PC-3 (cell line): ENCODE data around the gene CAND2. TPM values are rescaled to one million over a fixed set of nuclear protein-coding genes. Genes with fewer than 3 reads are reported as not detected.
"Not testable (repeated sequence)": the region's sequence is repeated elsewhere in the genome, so short reads cannot be mapped to it uniquely, and the experiment has no call there.

Experiments
- ATAC-seq: fragments of 200-7000 bp; cut with Tn5 transposase; 2 replicates; pipeline ENCODE4 v1.9.1; 2020; ENCODE audit warnings: mild to moderate bottlenecking, moderate library complexity
- BruUV-seq: library from RNA; stranded (reverse); fragments of 400-500 nt; replicated peaks from 2 replicates; lab custom pipeline; 2021; lab: Mats Ljungman, UMichigan
- CTCF ChIA-PET: fragments of 300-600 bp; sonication (Branson Sonifier 250); formaldehyde crosslinking; loops from one replicate; lab custom pipeline; 2022; ENCODE audit warnings: antibody characterized with exemption; lab: Charles Lee
- POLR2A ChIA-PET: fragments of 300-600 bp; sonication (Branson Sonifier 250); formaldehyde crosslinking; loops from one replicate; lab custom pipeline; 2022; ENCODE audit warnings: antibody characterized with exemption; ENCODE audit not compliant: unreplicated experiment; lab: Charles Lee
- DNase-seq: peaks from one replicate; pipeline ENCODE4 v3.0.0-alpha.2; 2015
- H2AFZ ChIP-seq: fragments of 300-600 bp; sonication (generic); 2 replicates; pipeline ENCODE4 v1.6.0; 2016; ENCODE audit warnings: antibody characterized with exemption, low read length
- H3F3A ChIP-seq: fragments of 300-600 bp; sonication (generic); one replicate; pipeline ENCODE4 v1.6.0; 2017; ENCODE audit warnings: antibody characterized with exemption, low read length, control low read depth, mild to moderate bottlenecking; ENCODE audit not compliant: unreplicated experiment
- H3K27ac ChIP-seq: fragments of 300-600 bp; sonication (generic); 2 replicates; pipeline ENCODE4 v1.5.1; 2016; ENCODE audit warnings: mild to moderate bottlenecking, low read length
- H3K27me3 ChIP-seq: fragments of 300-600 bp; sonication (generic); 2 replicates; pipeline ENCODE4 v1.6.1; 2016; ENCODE audit warnings: low read length, mixed read lengths
- H3K36me3 ChIP-seq: fragments of 300-600 bp; sonication (generic); 2 replicates; pipeline ENCODE4 v1.6.1; 2016; ENCODE audit warnings: low read depth, mixed run types, low read length, mixed read lengths
- H3K4me1 ChIP-seq: fragments of 300-600 bp; sonication (generic); 2 replicates; pipeline ENCODE4 v1.5.1; 2016; ENCODE audit warnings: low read length; ENCODE audit not compliant: insufficient read depth
- H3K4me2 ChIP-seq: fragments of 300-600 bp; sonication (generic); 2 replicates; pipeline ENCODE4 v1.6.0; 2016; ENCODE audit warnings: low read length
- H3K4me3 ChIP-seq: fragments of 300-600 bp; sonication (generic); 2 replicates; pipeline ENCODE4 v1.5.1; 2016; ENCODE audit warnings: mild to moderate bottlenecking, low read length, mixed read lengths
- H3K79me2 ChIP-seq: fragments of 300-600 bp; sonication (generic); 2 replicates; pipeline ENCODE4 v1.6.1; 2017; ENCODE audit warnings: low read length, mixed read lengths
- H3K9ac ChIP-seq: fragments of 300-600 bp; sonication (generic); 2 replicates; pipeline ENCODE4 v1.6.0; 2016; ENCODE audit warnings: mild to moderate bottlenecking, low read length
- H3K9me2 ChIP-seq: fragments of 300-600 bp; sonication (generic); replicated peaks from 2 replicates; pipeline ENCODE4 v1.6.1; 2016; ENCODE audit warnings: mixed run types, low read length, mixed read lengths
- H3K9me3 ChIP-seq: fragments of 300-600 bp; sonication (generic); 2 replicates; pipeline ENCODE4 v1.6.1; 2016; ENCODE audit warnings: low read length, mixed read lengths
- H4K20me1 ChIP-seq: fragments of 300-600 bp; sonication (generic); 2 replicates; pipeline ENCODE4 v1.6.1; 2016; ENCODE audit warnings: low read length, mixed read lengths
- EZH2 ChIP-seq: fragments of 300-600 bp; sonication (generic); IDR thresholded peaks from one replicate; pipeline ENCODE4 v1.6.1; 2017; ENCODE audit warnings: antibody characterized with exemption, mild to moderate bottlenecking, low read length; ENCODE audit not compliant: unreplicated experiment
- EZH2phosphoT487 ChIP-seq: fragments of 300-600 bp; sonication (generic); IDR thresholded peaks from 2 replicates; pipeline ENCODE4 v1.6.1; 2018; ENCODE audit warnings: mild to moderate bottlenecking, antibody characterized with exemption, low read length, borderline replicate concordance
- intact Hi-C: fragments of 100-400 bp; cut with micrococcal nuclease; formaldehyde crosslinking; loops from 2 replicates; pipeline ENCODE4 v1.9.0; 2023
- total RNA-seq: library from RNA; depleted of rRNA; stranded (reverse); fragments of >200 nt; gene quantifications from 2 replicates; pipeline ENCODE4 v1.2.3, GENCODE V29; 2014
- TF ChIP-seq, protein P1 (sequence below): fragments of 300-600 bp; sonication (generic); conservative IDR thresholded peaks from 2 replicates; pipeline ENCODE4 v1.5.1; 2017; ENCODE audit warnings: antibody characterized with exemption, low read depth, mild to moderate bottlenecking, low read length

CAND2 gene
- total RNA-seq, 1 experiment from 2014 or later = 4.8 TPM

DNA sequence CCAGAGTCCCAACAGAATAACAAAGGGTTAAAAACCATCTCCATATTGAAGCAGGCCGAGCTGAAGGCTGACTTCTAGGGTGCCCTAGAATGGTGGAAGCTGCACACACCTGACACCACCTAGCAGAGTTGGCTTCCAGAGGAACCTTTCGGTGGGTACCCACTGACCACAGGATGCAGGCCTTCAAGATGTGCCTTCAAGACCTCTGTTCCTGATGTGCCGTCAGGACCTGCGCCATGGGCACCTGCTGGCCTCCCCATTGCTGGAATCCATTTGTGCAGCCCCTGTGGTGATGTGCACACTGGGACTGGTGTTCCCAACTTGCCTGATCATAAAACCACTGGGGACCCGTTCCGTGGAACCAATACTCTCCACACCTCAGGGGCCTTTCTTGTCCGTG lies 80.6 kb downstream of the CAND2 start:
- no peak overlapping the region for H3K4me2 ChIP-seq
- H3K27ac ChIP-seq = no peak overlapping the region
- H2AFZ ChIP-seq = no peak overlapping the region
- H4K20me1 ChIP-seq = no peaks in the 10 kb centered on the region
- H3K79me2 ChIP-seq = no peaks in the 10 kb centered on the region
- no peaks in the 10 kb centered on the region for H3K4me1 ChIP-seq
- TF ChIP-seq, protein P1, sequence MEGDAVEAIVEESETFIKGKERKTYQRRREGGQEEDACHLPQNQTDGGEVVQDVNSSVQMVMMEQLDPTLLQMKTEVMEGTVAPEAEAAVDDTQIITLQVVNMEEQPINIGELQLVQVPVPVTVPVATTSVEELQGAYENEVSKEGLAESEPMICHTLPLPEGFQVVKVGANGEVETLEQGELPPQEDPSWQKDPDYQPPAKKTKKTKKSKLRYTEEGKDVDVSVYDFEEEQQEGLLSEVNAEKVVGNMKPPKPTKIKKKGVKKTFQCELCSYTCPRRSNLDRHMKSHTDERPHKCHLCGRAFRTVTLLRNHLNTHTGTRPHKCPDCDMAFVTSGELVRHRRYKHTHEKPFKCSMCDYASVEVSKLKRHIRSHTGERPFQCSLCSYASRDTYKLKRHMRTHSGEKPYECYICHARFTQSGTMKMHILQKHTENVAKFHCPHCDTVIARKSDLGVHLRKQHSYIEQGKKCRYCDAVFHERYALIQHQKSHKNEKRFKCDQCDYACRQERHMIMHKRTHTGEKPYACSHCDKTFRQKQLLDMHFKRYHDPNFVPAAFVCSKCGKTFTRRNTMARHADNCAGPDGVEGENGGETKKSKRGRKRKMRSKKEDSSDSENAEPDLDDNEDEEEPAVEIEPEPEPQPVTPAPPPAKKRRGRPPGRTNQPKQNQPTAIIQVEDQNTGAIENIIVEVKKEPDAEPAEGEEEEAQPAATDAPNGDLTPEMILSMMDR = no peak
- TF ChIP-seq EZH2phosphoT487 (no peak), EZH2 (no peak)
- intact Hi-C loops = no loop called here
- H3K4me3 ChIP-seq = no peak overlapping the region
- no TSS peak for BruUV-seq
- no peaks in the 10 kb centered on the region for H3K36me3 ChIP-seq
- H3F3A ChIP-seq = no peaks in the 10 kb centered on the region
- POLR2A ChIA-PET = no interaction called here
- ATAC-seq = no peak
- H3K27me3 ChIP-seq = no peaks in the 10 kb centered on the region
- no peaks in the 10 kb centered on the region for H3K9me3 ChIP-seq
- H3K9me2 ChIP-seq = no peaks in the 10 kb centered on the region
- no peak overlapping the region for H3K9ac ChIP-seq
- CTCF ChIA-PET = no interaction called here
- no peak for DNase-seq

DNA sequence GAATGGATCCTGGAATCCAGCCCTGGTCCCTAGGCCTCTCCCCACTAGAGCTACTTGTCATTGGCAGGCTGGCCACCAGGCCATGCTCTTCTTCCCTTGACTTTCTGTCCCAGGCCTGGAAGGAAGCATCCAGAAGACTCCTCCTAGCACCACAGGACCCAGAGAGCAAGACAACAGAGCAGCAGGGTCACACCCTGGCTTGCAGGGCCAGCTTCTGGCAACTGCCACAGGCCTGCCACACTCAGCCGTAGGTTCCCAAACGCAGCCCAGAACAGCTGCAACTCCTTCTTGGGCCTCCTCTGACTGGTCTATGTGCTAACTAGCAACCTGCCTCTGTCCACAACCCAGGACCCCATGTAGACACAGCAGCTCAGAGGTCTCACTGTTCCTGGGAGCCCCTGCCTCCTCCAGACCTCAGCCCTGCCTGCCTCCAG lies 81.7 kb downstream of the CAND2 start:
- H3K9me3 ChIP-seq = no peaks in the 10 kb centered on the region
- H3K4me2 ChIP-seq = no peak overlapping the region
- H3K4me1 ChIP-seq = no peaks in the 10 kb centered on the region
- no peak overlapping the region for H3K27ac ChIP-seq
- no peak for DNase-seq
- ATAC-seq = no peak; the same call in 1 of the 2 replicates
- intact Hi-C loops = no loop called here
- BruUV-seq = no TSS peak
- H2AFZ ChIP-seq = no peak overlapping the region
- H3F3A ChIP-seq = no peaks in the 10 kb centered on the region
- H3K27me3 ChIP-seq = no peaks in the 10 kb centered on the region
- no peak overlapping the region for H3K4me3 ChIP-seq
- H3K36me3 ChIP-seq = no peaks in the 10 kb centered on the region
- H4K20me1 ChIP-seq = no peaks in the 10 kb centered on the region
- POLR2A ChIA-PET = no interaction called here
- no peaks in the 10 kb centered on the region for H3K79me2 ChIP-seq
- H3K9ac ChIP-seq = no peak overlapping the region
- CTCF ChIA-PET = interaction anchor here (0.6 kb wide), 1 partner anchor 11 kb away, joined by 5 read pairs; no protein-coding TSS in a partner anchor
- no peaks in the 10 kb centered on the region for H3K9me2 ChIP-seq
- TF ChIP-seq EZH2phosphoT487 (no peak), EZH2 (no peak)
- TF ChIP-seq, protein P1 = no peak

DNA sequence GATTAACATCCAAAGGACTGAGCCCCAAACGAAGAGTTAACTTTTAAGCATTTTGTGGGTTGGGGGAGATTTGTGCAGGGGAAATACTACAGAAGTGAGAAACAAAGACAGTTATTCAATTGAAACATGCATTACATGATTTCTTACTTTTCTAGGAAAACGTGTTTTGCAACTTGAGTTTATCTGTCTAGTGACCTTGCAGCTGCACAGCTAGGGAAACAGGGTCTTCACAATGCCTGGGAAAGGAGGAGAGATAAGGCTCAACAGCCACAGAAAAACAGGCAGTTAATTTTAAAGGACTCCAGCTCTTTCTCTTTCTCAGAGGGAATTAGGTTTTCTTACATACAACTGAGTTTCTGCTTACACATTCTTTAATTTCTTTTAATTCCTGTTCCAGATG lies 82.3 kb downstream of the CAND2 start:
- H3K27ac ChIP-seq, CTCF ChIA-PET, POLR2A ChIA-PET, H2AFZ ChIP-seq, H3K27me3 ChIP-seq, H3K4me3 ChIP-seq, BruUV-seq, ATAC-seq, H3K4me1 ChIP-seq, H3F3A ChIP-seq, H3K9me3 ChIP-seq, H3K36me3 ChIP-seq, H3K79me2 ChIP-seq, H3K9me2 ChIP-seq, DNase-seq, intact Hi-C loops, H3K4me2 ChIP-seq, H3K9ac ChIP-seq, H4K20me1 ChIP-seq: not testable (repeated sequence)
